ENCODE data around the gene C1GALT1. TPM values are rescaled to one million over a fixed set of nuclear protein-coding genes. Genes with fewer than 3 reads are reported as not detected.
A peak's percentile ranks its signal among the peaks of the same experiment; 100 is the strongest.

Gene C1GALT1
- total and polyA plus RNA-seq, 2 donors (not counting 1 experiment from before 2014, with no cell fraction given), result 12.4 to 66.8 TPM

DNA sequence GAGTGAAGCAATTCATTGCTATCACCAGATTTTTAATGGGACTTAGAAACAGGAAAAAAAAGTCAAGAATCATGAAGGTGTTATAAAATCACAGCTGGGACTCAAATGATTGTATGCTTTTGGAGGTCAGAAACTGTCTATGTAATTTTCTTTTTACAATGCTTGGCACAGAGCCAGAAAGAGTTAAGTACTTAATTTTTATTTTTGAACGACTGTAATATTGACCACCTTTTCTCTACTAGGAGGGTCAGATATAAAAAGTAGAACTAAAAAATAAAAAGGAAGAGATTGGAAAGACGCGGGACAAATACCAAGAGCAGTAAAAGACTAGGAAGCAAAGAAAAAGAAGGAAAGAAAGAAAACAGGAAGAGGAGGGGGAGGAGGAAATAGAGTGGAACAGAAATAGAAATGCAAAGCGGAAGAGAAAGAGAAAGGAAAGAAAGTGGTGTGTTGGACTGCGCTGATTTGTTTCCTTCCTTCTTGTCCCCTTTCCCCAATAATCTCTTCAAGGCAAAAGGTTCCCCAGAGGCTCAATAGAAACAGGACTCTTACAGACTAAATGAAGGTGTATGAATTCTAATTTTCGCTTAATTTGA lies 23.2 kb upstream of the C1GALT1 start:
- Histone ChIP-seq H3K36me3 (replicated peaks in 1 of 2; ENCODE audit: control extremely low read depth in 1 of 2, control insufficient read depth in 1 of 2, extremely low read depth in 1 of 2, insufficient read depth in 2 of 2, low read length in 1 of 2) (peaks cover 0 to 12% of the 10 kb centered on the region in 2 experiments), H3K9me3 (ENCODE audit: control extremely low read depth in 1 of 3, control insufficient read depth in 2 of 3, insufficient read depth in 1 of 3, low read length in 2 of 3) (peaks cover 0 to 6% (median 6%) of the 10 kb centered on the region in 3 donors), H3K27me3 (replicated peaks in 1 of 4; ENCODE audit: control extremely low read depth in 1 of 4, control insufficient read depth in 3 of 4, insufficient read depth in 4 of 4, low read length in 3 of 4) (no peaks in the 10 kb centered on the region), H3K79me2 (ENCODE audit: control insufficient read depth, insufficient read depth, low read length) (peaks cover 55% of the 10 kb centered on the region), H4K20me1 (ENCODE audit: control insufficient read depth, insufficient read depth, low read length, poor library complexity, severe bottlenecking) (peaks cover under 1% of the 10 kb centered on the region), H3K27ac (ENCODE audit: low read length in 2 of 2) (peak overlapping the region; percentile 82 to 86), H3K9ac (ENCODE audit: low read length) (peak overlapping the region; percentile 69), H3K4me3 (ENCODE audit: control extremely low read depth in 1 of 5, extremely low read depth in 1 of 5, insufficient read depth in 1 of 5, low read depth in 2 of 5, low read length in 4 of 5) (peak overlapping the region; percentile 41 to 90 (median 60)), H3K4me2 (replicated peaks; ENCODE audit: low read depth, low read length, poor library complexity, severe bottlenecking) (peak overlapping the region; percentile 81), H3K4me1 (ENCODE audit: control insufficient read depth in 2 of 2, insufficient read depth in 2 of 2, low read length in 2 of 2) (peaks cover 34 to 35% of the 10 kb centered on the region in 2 donors), H2AFZ (ENCODE audit: insufficient read depth, low read depth, low read length, poor library complexity, severe bottlenecking) (peak overlapping the region; percentile 32)
- ATAC-seq (ENCODE audit: low read depth) (peak; percentile 53), DNase-seq (peak; percentile 75)
- H3K4me3 Mint-ChIP-seq, result peak overlapping the region; percentile 90
- H3K4me1 Mint-ChIP-seq, result peaks cover 63% of the 10 kb centered on the region
- no peaks in the 10 kb centered on the region for H3K27me3 Mint-ChIP-seq
- no peak for TF ChIP-seq EZH2 (IDR thresholded peaks at IDR 0.05; ENCODE audit: borderline replicate concordance, insufficient read depth, low read depth, low read length, poor library complexity, severe bottlenecking)
- TF ChIP-seq, protein P1, sequence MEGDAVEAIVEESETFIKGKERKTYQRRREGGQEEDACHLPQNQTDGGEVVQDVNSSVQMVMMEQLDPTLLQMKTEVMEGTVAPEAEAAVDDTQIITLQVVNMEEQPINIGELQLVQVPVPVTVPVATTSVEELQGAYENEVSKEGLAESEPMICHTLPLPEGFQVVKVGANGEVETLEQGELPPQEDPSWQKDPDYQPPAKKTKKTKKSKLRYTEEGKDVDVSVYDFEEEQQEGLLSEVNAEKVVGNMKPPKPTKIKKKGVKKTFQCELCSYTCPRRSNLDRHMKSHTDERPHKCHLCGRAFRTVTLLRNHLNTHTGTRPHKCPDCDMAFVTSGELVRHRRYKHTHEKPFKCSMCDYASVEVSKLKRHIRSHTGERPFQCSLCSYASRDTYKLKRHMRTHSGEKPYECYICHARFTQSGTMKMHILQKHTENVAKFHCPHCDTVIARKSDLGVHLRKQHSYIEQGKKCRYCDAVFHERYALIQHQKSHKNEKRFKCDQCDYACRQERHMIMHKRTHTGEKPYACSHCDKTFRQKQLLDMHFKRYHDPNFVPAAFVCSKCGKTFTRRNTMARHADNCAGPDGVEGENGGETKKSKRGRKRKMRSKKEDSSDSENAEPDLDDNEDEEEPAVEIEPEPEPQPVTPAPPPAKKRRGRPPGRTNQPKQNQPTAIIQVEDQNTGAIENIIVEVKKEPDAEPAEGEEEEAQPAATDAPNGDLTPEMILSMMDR (IDR thresholded peaks at IDR 0.05), result no peak
- CTCF ChIA-PET, result interaction anchor here (0.9 to 3.6 kb wide), 4 partner anchors 23 to 56 kb away, joined by 3 to 21 read pairs (median 8); partner anchors contain the start of gene C1GALT1
- POLR2A ChIA-PET, result interaction anchor here (1.2 to 1.9 kb wide), 2 partner anchors 17 to 22 kb away, joined by 3 to 12 read pairs; no protein-coding TSS in a partner anchor
- 21% methylated on average over 2 of the region's 6 CpGs for WGBS (ENCODE audit: insufficient coverage)
- H3K9me3 Mint-ChIP-seq (ENCODE audit: insufficient read depth), result no peaks in the 10 kb centered on the region
- intact Hi-C loops (cut with micrococcal nuclease), result loop anchor here (1.0 to 5.0 kb wide), 5 partner anchors 37 to 408 kb away; partner anchors contain the start of gene MIOS
- H3K27ac Mint-ChIP-seq, result peak overlapping the region; percentile 96

DNA sequence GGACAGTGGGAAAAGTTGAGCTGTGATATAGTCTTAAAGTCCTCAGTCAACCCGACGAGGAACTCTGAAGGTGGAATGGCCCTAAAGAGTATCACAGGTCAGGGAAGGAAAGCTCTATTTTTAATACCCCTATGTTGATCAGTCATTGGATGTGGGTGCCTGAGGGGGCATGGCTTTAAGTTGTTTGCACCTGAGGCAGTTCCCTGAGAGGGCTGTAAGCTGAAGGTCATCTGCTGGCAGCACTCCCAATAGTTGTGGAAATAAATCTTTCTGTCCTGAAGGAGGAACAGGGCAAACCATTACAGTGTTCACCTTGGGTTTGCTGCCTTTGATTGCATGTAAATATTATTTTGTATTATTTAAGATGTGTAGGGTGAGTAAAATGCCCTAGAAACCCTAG lies 17.8 kb upstream of the C1GALT1 start:
- Histone ChIP-seq H3K4me3 (ENCODE audit: control extremely low read depth in 1 of 5, extremely low read depth in 1 of 5, insufficient read depth in 1 of 5, low read depth in 2 of 5, low read length in 4 of 5) (no peak overlapping the region), H3K4me2 (replicated peaks; ENCODE audit: low read depth, low read length, poor library complexity, severe bottlenecking) (peak overlapping the region; percentile 16), H3K4me1 (ENCODE audit: control insufficient read depth in 2 of 2, insufficient read depth in 2 of 2, low read length in 2 of 2) (peaks cover 28 to 38% of the 10 kb centered on the region in 2 donors), H4K20me1 (ENCODE audit: control insufficient read depth, insufficient read depth, low read length, poor library complexity, severe bottlenecking) (peaks cover 24% of the 10 kb centered on the region), H3K9me3 (ENCODE audit: control extremely low read depth in 1 of 3, control insufficient read depth in 2 of 3, insufficient read depth in 1 of 3, low read length in 2 of 3) (peaks cover 0 to 3% (median under 1%) of the 10 kb centered on the region in 3 donors), H3K36me3 (replicated peaks in 1 of 2; ENCODE audit: control extremely low read depth in 1 of 2, control insufficient read depth in 1 of 2, extremely low read depth in 1 of 2, insufficient read depth in 2 of 2, low read length in 1 of 2) (peaks cover 17 to 59% of the 10 kb centered on the region in 2 experiments), H2AFZ (ENCODE audit: insufficient read depth, low read depth, low read length, poor library complexity, severe bottlenecking) (no peak overlapping the region), H3K27ac (ENCODE audit: low read length in 2 of 2) (peak overlapping the region in 1 of 2 donors; percentile 11), H3K27me3 (replicated peaks in 1 of 4; ENCODE audit: control extremely low read depth in 1 of 4, control insufficient read depth in 3 of 4, insufficient read depth in 4 of 4, low read length in 3 of 4) (no peaks in the 10 kb centered on the region), H3K79me2 (ENCODE audit: control insufficient read depth, insufficient read depth, low read length) (peaks cover 77% of the 10 kb centered on the region), H3K9ac (ENCODE audit: low read length) (no peak overlapping the region)
- intact Hi-C loops (cut with micrococcal nuclease), result no loop called here
- no peaks in the 10 kb centered on the region for H3K9me3 Mint-ChIP-seq (ENCODE audit: insufficient read depth)
- H3K27ac Mint-ChIP-seq, result peak overlapping the region; percentile 76
- H3K4me1 Mint-ChIP-seq, result peaks cover 57% of the 10 kb centered on the region
- no peaks in the 10 kb centered on the region for H3K27me3 Mint-ChIP-seq
- DNase-seq (no peak), ATAC-seq (ENCODE audit: low read depth) (no peak)
- CTCF ChIA-PET, result interaction anchor here (0.9 to 2.2 kb wide), 4 partner anchors 11 to 61 kb away, joined by 3 to 9 read pairs (median 5); partner anchors contain the start of gene C1GALT1
- WGBS (ENCODE audit: insufficient coverage), result 100% methylated on average over 1 of the region's 2 CpGs
- no peak overlapping the region for H3K4me3 Mint-ChIP-seq
- TF ChIP-seq, protein P1 (IDR thresholded peaks at IDR 0.05), result no peak
- TF ChIP-seq EZH2 (IDR thresholded peaks at IDR 0.05; ENCODE audit: borderline replicate concordance, insufficient read depth, low read depth, low read length, poor library complexity, severe bottlenecking), result no peak
- POLR2A ChIA-PET, result no interaction called here
